Activated CD8-positive, alpha-beta T cell treated with anti-CD3 and anti-CD28 coated beads for 36 hours (primary cell): Measurements from ENCODE around the gene CTCF. TPM values are rescaled to one million over a fixed set of nuclear protein-coding genes. Genes with fewer than 3 reads are reported as not detected.

Source experiments
- ATAC-seq: fragments of 200-7000 bp; cut with Tn5 transposase; one replicate; pipeline ENCODE4 v1.10.0; 2021; ENCODE audit warnings: mild to moderate bottlenecking, moderate library complexity
- CTCF ChIA-PET: fragments of 350-600 bp; sonication (Branson Sonifier 250); formaldehyde crosslinking; loops from one replicate; lab custom pipeline; 2021; ENCODE audit warnings: antibody characterized with exemption; lab: Charles Lee
- POLR2A ChIA-PET: fragments of 350-600 bp; sonication (Branson Sonifier 250); formaldehyde crosslinking; loops from one replicate; lab custom pipeline; 2021; ENCODE audit warnings: antibody characterized with exemption; lab: Charles Lee
- DNase-seq: peaks from one replicate; pipeline ENCODE4 v3.0.0-alpha.2; 2020
- H3K27ac Mint-ChIP-seq: one replicate; pipeline ENCODE4 v1.8.0; 2021; ENCODE audit warnings: mild to moderate bottlenecking, mixed read lengths
- H3K27me3 Mint-ChIP-seq: one replicate; pipeline ENCODE4 v1.8.0; 2021; ENCODE audit warnings: mixed read lengths
- H3K36me3 Mint-ChIP-seq: one replicate; pipeline ENCODE4 v1.8.0; 2021; ENCODE audit warnings: low read depth, mixed read lengths
- H3K4me1 Mint-ChIP-seq: one replicate; pipeline ENCODE4 v1.8.0; 2021; ENCODE audit warnings: low read depth, mixed read lengths
- H3K4me3 Mint-ChIP-seq: one replicate; pipeline ENCODE4 v1.8.0; 2021; ENCODE audit warnings: mild to moderate bottlenecking, moderate library complexity, mixed read lengths
- H3K9me3 Mint-ChIP-seq: one replicate; pipeline ENCODE4 v1.8.0; 2021; ENCODE audit warnings: mixed read lengths
- intact Hi-C: fragments of 100-400 bp; cut with micrococcal nuclease; formaldehyde crosslinking; loops from one replicate; pipeline ENCODE4 v1.10.0; 2022
- total RNA-seq, 2 experiments: library from RNA; stranded (reverse); gene quantifications; one replicate each; pipeline ENCODE4 v1.2.3, GENCODE V29; 2021
- TF ChIP-seq, protein P1 (sequence below): fragments of 200-600 bp; IDR thresholded peaks from one replicate; pipeline ENCODE4 v1.8.0; 2022; ENCODE audit warnings: antibody characterized with exemption, mild to moderate bottlenecking

The CTCF gene
- total RNA-seq, 2 experiments from 2014 or later, result 47.4 to 50.6 TPM

DNA sequence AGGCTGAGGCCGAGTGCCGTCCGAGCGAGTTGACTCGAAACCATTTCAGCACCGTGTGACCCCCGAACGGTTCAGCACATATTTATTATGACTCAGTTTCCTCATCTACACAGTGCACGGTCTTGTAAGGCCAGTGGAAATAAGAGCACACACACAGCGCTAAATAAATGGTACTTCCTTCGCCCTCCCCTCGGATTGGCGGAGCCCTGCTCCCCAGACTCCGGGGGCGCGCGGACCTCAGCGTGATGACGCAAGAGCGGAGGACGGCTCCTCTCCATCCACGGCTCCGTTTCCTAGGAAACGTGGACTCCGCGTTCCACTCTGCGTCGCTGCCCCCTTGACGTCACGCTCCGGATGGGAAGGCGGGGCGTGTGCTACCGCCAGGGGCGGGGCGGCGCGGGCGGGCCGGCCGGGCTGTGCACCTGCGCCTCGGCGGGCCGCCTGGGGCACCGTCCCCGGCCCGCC, 98.3 kb downstream of the CTCF start, which contains the start of gene PARD6A:
TSS of gene PARD6A (plus strand) at position 397 of the 465 bp plus-strand sequence. CDS start 79 bp downstream, outside the sequence.
- Mint-ChIP-seq H3K36me3 (peaks cover 9% of the 10 kb centered on the region), H3K4me1 (peaks cover 18% of the 10 kb centered on the region), H3K4me3 (peak within 1 kb of the TSS; percentile 90), H3K27me3 (no peaks in the 10 kb centered on the region), H3K9me3 (no peaks in the 10 kb centered on the region), H3K27ac (peak within 1 kb of the TSS; percentile 92)
- TF ChIP-seq, protein P1, sequence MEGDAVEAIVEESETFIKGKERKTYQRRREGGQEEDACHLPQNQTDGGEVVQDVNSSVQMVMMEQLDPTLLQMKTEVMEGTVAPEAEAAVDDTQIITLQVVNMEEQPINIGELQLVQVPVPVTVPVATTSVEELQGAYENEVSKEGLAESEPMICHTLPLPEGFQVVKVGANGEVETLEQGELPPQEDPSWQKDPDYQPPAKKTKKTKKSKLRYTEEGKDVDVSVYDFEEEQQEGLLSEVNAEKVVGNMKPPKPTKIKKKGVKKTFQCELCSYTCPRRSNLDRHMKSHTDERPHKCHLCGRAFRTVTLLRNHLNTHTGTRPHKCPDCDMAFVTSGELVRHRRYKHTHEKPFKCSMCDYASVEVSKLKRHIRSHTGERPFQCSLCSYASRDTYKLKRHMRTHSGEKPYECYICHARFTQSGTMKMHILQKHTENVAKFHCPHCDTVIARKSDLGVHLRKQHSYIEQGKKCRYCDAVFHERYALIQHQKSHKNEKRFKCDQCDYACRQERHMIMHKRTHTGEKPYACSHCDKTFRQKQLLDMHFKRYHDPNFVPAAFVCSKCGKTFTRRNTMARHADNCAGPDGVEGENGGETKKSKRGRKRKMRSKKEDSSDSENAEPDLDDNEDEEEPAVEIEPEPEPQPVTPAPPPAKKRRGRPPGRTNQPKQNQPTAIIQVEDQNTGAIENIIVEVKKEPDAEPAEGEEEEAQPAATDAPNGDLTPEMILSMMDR, result no peak
- peak; percentile 98 for DNase-seq
- POLR2A ChIA-PET, result interaction anchor here (1.2 to 5.2 kb wide), 5 partner anchors 12 to 179 kb away, joined by 3 to 100 read pairs (median 6); partner anchors contain the start of genes ATP6V0D1, CARMIL2 and CTCF
- CTCF ChIA-PET, result interaction anchor here (0.6 to 14.7 kb wide), 8 partner anchors 12 to 180 kb away, joined by 3 to 154 read pairs (median 8); partner anchors contain the start of genes ATP6V0D1, CARMIL2 and CTCF
- intact Hi-C loops, result loop anchor here (10.0 kb wide), 1 partner anchor 274 kb away; the partner anchor contains the start of genes CTRL and PSMB10
- peak; percentile 82 for ATAC-seq

DNA sequence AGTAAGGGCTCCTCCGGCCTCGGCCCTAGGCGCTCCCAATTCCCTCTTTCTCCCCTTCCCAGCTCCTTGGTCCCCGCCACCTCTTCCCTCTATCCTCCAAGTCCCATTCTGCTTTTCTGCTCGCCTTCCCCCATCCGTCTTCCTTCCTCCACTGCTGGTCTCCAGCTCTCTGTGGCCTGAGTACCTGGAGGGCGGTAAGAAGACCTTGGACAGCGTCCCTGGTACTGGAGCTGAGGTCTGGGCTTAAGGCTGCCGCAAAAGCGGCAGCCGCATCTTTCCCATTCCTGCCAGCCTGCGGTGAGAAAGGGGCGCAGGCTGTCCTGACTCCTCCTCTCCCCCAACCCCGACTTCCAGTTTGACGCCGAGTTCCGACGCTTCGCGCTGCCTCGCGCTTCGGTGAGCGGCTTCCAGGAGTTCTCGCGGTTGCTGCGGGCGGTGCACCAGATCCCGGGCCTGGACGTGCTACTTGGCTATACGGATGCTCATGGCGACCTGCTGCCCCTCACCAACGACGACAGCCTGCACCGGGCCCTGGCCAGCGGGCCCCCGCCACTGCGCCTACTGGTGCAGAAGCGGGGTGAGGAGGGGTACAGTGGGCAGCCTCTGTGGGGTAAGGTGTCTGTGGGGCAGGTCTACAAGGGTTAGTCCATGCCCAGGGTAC, 98.9 kb downstream of the CTCF start:
- CTCF ChIA-PET, result interaction anchor here (1.4 to 14.7 kb wide), 6 partner anchors 12 to 147 kb away, joined by 5 to 154 read pairs (median 12); partner anchors contain the start of genes CARMIL2 and CTCF
- intact Hi-C loops, result loop anchor here (10.0 kb wide), 1 partner anchor 274 kb away; the partner anchor contains the start of genes CTRL and PSMB10
- peak; percentile 43 for DNase-seq

DNA sequence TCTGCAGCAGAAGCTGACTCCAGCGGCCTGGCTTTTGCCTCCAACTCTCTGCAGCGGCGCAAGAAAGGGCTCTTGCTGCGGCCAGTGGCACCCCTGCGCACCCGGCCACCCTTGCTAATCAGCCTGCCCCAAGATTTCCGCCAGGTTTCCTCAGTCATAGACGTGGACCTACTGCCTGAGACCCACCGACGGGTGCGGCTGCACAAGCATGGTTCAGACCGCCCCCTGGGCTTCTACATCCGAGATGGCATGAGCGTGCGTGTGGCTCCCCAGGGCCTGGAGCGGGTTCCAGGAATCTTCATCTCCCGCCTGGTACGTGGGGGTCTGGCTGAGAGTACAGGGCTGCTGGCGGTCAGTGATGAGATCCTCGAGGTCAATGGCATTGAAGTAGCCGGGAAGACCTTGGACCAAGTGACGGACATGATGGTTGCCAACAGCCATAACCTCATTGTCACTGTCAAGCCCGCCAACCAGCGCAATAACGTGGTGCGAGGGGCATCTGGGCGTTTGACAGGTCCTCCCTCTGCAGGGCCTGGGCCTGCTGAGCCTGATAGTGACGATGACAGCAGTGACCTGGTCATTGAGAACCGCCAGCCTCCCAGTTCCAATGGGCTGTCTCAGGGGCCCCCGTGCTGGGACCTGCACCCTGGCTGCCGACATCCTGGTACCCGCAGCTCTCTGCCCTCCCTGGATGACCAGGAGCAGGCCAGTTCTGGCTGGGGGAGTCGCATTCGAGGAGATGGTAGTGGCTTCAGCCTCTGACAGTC, 99.7 kb downstream of the CTCF start:
- CTCF ChIA-PET, result interaction anchor here (0.9 to 14.7 kb wide), 11 partner anchors 10 to 154 kb away, joined by 3 to 154 read pairs (median 5); partner anchors contain the start of genes CARMIL2 and CTCF
- ATAC-seq (no peak), DNase-seq (no peak)
- Mint-ChIP-seq H3K36me3 (peaks cover 5% of the 10 kb centered on the region), H3K9me3 (no peaks in the 10 kb centered on the region), H3K27ac (no peak overlapping the region), H3K4me1 (peaks cover 23% of the 10 kb centered on the region), H3K27me3 (no peaks in the 10 kb centered on the region), H3K4me3 (peak overlapping the region; percentile 87)
- POLR2A ChIA-PET, result interaction anchor here (1.1 to 5.2 kb wide), 5 partner anchors 13 to 141 kb away, joined by 3 to 100 read pairs (median 5); partner anchors contain the start of gene CARMIL2
- TF ChIP-seq, protein P1, result no peak
- intact Hi-C loops, result loop anchor here (10.0 kb wide), 1 partner anchor 273 kb away; the partner anchor contains the start of genes CTRL and PSMB10

More for the DNA sequence above, 98.9 kb downstream of the CTCF start:
- POLR2A ChIA-PET, result interaction anchor here (0.8 to 5.2 kb wide), 3 partner anchors 13 to 140 kb away, joined by 3 to 100 read pairs (median 5); partner anchors contain the start of genes CARMIL2 and CTCF
- TF ChIP-seq, protein P1, result no peak
- Mint-ChIP-seq H3K36me3 (peaks cover 6% of the 10 kb centered on the region), H3K4me1 (peaks cover 22% of the 10 kb centered on the region), H3K4me3 (peak overlapping the region; percentile 87), H3K27ac (peak overlapping the region; percentile 82), H3K27me3 (no peaks in the 10 kb centered on the region), H3K9me3 (no peaks in the 10 kb centered on the region)
- ATAC-seq, result no peak

DNA sequence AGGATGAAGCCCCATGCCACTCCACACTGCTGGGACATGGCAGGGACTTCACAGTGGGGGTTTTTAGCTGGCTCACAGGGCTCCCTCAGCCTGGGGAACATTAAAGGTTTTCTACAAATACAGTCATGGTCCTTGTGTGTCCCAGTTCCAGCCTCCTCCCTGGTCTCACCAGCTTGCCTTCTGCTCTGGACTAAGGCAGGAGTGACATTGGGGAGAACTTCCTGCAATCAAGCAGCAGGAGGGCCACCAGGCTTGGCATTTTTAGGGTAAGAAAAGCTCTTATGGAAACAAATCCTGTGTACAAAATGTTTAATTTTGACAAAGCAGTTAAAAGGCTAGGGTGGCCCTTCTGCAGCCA, 100.3 kb downstream of the CTCF start:
- ATAC-seq (no peak), DNase-seq (no peak)
- Mint-ChIP-seq H3K36me3 (peaks cover 5% of the 10 kb centered on the region), H3K4me3 (no peak overlapping the region), H3K9me3 (no peaks in the 10 kb centered on the region), H3K27ac (no peak overlapping the region), H3K27me3 (no peaks in the 10 kb centered on the region), H3K4me1 (peaks cover 27% of the 10 kb centered on the region)
- intact Hi-C loops, result loop anchor here (10.0 kb wide), 1 partner anchor 272 kb away; the partner anchor contains the start of genes CTRL and PSMB10
- ChIA-PET POLR2A (interaction anchor here (1.1 to 2.1 kb wide), 4 partner anchors 13 to 141 kb away, joined by 3 to 13 read pairs (median 5); no protein-coding TSS in a partner anchor), CTCF (interaction anchor here (0.9 to 14.7 kb wide), 14 partner anchors 9 to 169 kb away, joined by 3 to 154 read pairs (median 5); partner anchors contain the start of genes CARMIL2 and CTCF)
- TF ChIP-seq, protein P1, result no peak
